WTC11 (cell line): ENCODE results near the gene GRIN2A. TPM values are rescaled to one million over a fixed set of nuclear protein-coding genes. Genes with fewer than 3 reads are reported as not detected.

Experiments
- ATAC-seq: fragments of 200-7000 bp; cut with Tn5 transposase; 2 replicates; pipeline ENCODE4 v1.10.0; 2021; ENCODE audit warnings: mild to moderate bottlenecking, moderate library complexity
- CTCF ChIA-PET: fragments of 300-600 bp; sonication (Branson Sonifier 250); formaldehyde crosslinking; loops from one replicate; lab custom pipeline; 2021; ENCODE audit warnings: antibody characterized with exemption; lab: Charles Lee
- POLR2A ChIA-PET: fragments of 350-600 bp; sonication (Branson Sonifier 250); formaldehyde crosslinking; loops from one replicate; lab custom pipeline; 2021; ENCODE audit warnings: antibody characterized with exemption; lab: Charles Lee
- DNase-seq: peaks from one replicate; pipeline ENCODE4 v3.0.0; 2021; ENCODE audit warnings: low spot score
- H3K27ac Mint-ChIP-seq: 2 replicates; pipeline ENCODE4 v1.8.0; 2021; ENCODE audit warnings: mixed read lengths
- H3K27me3 Mint-ChIP-seq: 2 replicates; pipeline ENCODE4 v1.8.0; 2021; ENCODE audit warnings: low read depth, mild to moderate bottlenecking, moderate library complexity, mixed read lengths
- H3K36me3 Mint-ChIP-seq: 2 replicates; pipeline ENCODE4 v1.8.0; 2021; ENCODE audit warnings: mixed read lengths
- H3K4me1 Mint-ChIP-seq: 2 replicates; pipeline ENCODE4 v1.8.0; 2022; ENCODE audit warnings: mixed read lengths
- H3K4me3 Mint-ChIP-seq: 2 replicates; pipeline ENCODE4 v1.8.0; 2021; ENCODE audit warnings: mild to moderate bottlenecking, moderate library complexity, mixed read lengths
- H3K9me3 Mint-ChIP-seq: 2 replicates; pipeline ENCODE4 v1.8.0; 2021; ENCODE audit warnings: mixed read lengths
- AFF4 ChIP-seq: sonication (generic); formaldehyde crosslinking; IDR thresholded peaks from 2 replicates; pipeline ENCODE4 v1.8.1; 2023; ENCODE audit warnings: mild to moderate bottlenecking, missing genetic modification reagents, borderline replicate concordance
- ATF6 ChIP-seq: sonication (generic); formaldehyde crosslinking; IDR thresholded peaks from 2 replicates; pipeline ENCODE4 v1.8.1; 2023; ENCODE audit warnings: mild to moderate bottlenecking, missing genetic modification reagents
- CBFB ChIP-seq: sonication (generic); formaldehyde crosslinking; IDR thresholded peaks from 2 replicates; pipeline ENCODE4 v1.8.1; 2022; ENCODE audit warnings: mild to moderate bottlenecking, low read depth, missing genetic modification reagents
- E2F5 ChIP-seq: sonication (generic); formaldehyde crosslinking; IDR thresholded peaks from 2 replicates; pipeline ENCODE4 v1.8.1; 2022; ENCODE audit warnings: mild to moderate bottlenecking, moderate library complexity, missing genetic modification reagents
- EMX1 ChIP-seq: fragments of 250-450 bp; sonication (Bioruptor Pico); IDR thresholded peaks from 2 replicates; pipeline ENCODE4 v1.8.0; 2021; ENCODE audit warnings: mild to moderate bottlenecking
- GABPB1 ChIP-seq: sonication (generic); formaldehyde crosslinking; IDR thresholded peaks from 2 replicates; pipeline ENCODE4 v1.8.1; 2023; ENCODE audit warnings: mild to moderate bottlenecking, missing genetic modification reagents
- NR2C2 ChIP-seq: sonication (generic); formaldehyde crosslinking; IDR thresholded peaks from 2 replicates; pipeline ENCODE4 v1.8.0; 2022; ENCODE audit warnings: mild to moderate bottlenecking, missing genetic modification reagents
- OVOL2 ChIP-seq: fragments of 250-450 bp; sonication (Bioruptor Pico); IDR thresholded peaks from 2 replicates; pipeline ENCODE4 v1.9.0; 2021; ENCODE audit warnings: mild to moderate bottlenecking, borderline replicate concordance
- PREB ChIP-seq: sonication (generic); formaldehyde crosslinking; IDR thresholded peaks from 2 replicates; pipeline ENCODE4 v1.8.1; 2022; ENCODE audit warnings: mild to moderate bottlenecking, missing genetic modification reagents, moderate library complexity, borderline replicate concordance
- RORB ChIP-seq: fragments of 250-450 bp; sonication (Bioruptor Pico); IDR thresholded peaks from 2 replicates; pipeline ENCODE4 v1.9.0; 2021; ENCODE audit warnings: mild to moderate bottlenecking
- SMAD3 ChIP-seq: sonication (generic); formaldehyde crosslinking; IDR thresholded peaks from 2 replicates; pipeline ENCODE4 v1.8.0; 2022; ENCODE audit warnings: missing genetic modification reagents, mild to moderate bottlenecking, borderline replicate concordance
- SMAD4 ChIP-seq: sonication (generic); formaldehyde crosslinking; IDR thresholded peaks from 2 replicates; pipeline ENCODE4 v1.8.0; 2022; ENCODE audit warnings: mild to moderate bottlenecking, missing genetic modification reagents
- ZNF219 ChIP-seq: sonication (generic); formaldehyde crosslinking; IDR thresholded peaks from 2 replicates; pipeline ENCODE4 v1.8.0; 2023; ENCODE audit warnings: missing genetic modification reagents, mild to moderate bottlenecking, borderline replicate concordance
- ZNF671 ChIP-seq: fragments of 250-450 bp; sonication (Bioruptor Pico); IDR thresholded peaks from 2 replicates; pipeline ENCODE4 v1.8.0; 2021; ENCODE audit warnings: mild to moderate bottlenecking
- total RNA-seq: library from RNA; stranded (reverse); gene quantifications from 3 replicates; pipeline ENCODE4 v1.2.3, GENCODE V29; 2021
- TF ChIP-seq, protein P1 (sequence below): fragments of 250-450 bp; sonication (Bioruptor Pico); IDR thresholded peaks from 2 replicates; pipeline ENCODE4 v1.9.0; 2021; ENCODE audit warnings: mild to moderate bottlenecking
- TF ChIP-seq, protein P2 (sequence below): sonication (generic); formaldehyde crosslinking; IDR thresholded peaks from 2 replicates; pipeline ENCODE4 v1.8.0; 2023; ENCODE audit warnings: missing genetic modification reagents
- TF ChIP-seq, protein P3 (sequence below): sonication (generic); formaldehyde crosslinking; IDR thresholded peaks from 2 replicates; pipeline ENCODE4 v1.8.1; 2023; ENCODE audit warnings: mild to moderate bottlenecking, missing genetic modification reagents, moderate library complexity
- TF ChIP-seq, protein P4 (sequence below): sonication (generic); formaldehyde crosslinking; IDR thresholded peaks from 2 replicates; pipeline ENCODE4 v1.8.0; 2023; ENCODE audit warnings: mild to moderate bottlenecking, missing genetic modification reagents

The GRIN2A gene
- total RNA-seq, 1 experiment from 2014 or later, result 3.5 TPM

- TF ChIP-seq ZNF671 (CRISPR knock-in tag), result no peak
- TF ChIP-seq GABPB1 (CRISPR knock-in tag), result no peak
- no peak for TF ChIP-seq ZNF219
Observed at GRCh38 chr16:10126686-10127085, 55.5 kb downstream of the GRIN2A start (continued).

GRCh38 chr16:10123141-10123540, 59.1 kb downstream of the GRIN2A start:
- no peak for ATAC-seq
- Mint-ChIP-seq H3K9me3 (peaks cover 10% of the 10 kb centered on the region; the same call in 1 of the 2 replicates), H3K36me3 (no peaks in the 10 kb centered on the region), H3K4me1 (peaks cover 28% of the 10 kb centered on the region), H3K27ac (no peak overlapping the region), H3K4me3 (no peak overlapping the region), H3K27me3 (no peaks in the 10 kb centered on the region)
- no peak for DNase-seq
- ChIA-PET POLR2A (no interaction called here), CTCF (interaction anchor here (0.5 to 2.1 kb wide), 8 partner anchors 14 to 1482 kb away, joined by 3 to 11 read pairs (median 4); no protein-coding TSS in a partner anchor)
- TF ChIP-seq, protein P1, sequence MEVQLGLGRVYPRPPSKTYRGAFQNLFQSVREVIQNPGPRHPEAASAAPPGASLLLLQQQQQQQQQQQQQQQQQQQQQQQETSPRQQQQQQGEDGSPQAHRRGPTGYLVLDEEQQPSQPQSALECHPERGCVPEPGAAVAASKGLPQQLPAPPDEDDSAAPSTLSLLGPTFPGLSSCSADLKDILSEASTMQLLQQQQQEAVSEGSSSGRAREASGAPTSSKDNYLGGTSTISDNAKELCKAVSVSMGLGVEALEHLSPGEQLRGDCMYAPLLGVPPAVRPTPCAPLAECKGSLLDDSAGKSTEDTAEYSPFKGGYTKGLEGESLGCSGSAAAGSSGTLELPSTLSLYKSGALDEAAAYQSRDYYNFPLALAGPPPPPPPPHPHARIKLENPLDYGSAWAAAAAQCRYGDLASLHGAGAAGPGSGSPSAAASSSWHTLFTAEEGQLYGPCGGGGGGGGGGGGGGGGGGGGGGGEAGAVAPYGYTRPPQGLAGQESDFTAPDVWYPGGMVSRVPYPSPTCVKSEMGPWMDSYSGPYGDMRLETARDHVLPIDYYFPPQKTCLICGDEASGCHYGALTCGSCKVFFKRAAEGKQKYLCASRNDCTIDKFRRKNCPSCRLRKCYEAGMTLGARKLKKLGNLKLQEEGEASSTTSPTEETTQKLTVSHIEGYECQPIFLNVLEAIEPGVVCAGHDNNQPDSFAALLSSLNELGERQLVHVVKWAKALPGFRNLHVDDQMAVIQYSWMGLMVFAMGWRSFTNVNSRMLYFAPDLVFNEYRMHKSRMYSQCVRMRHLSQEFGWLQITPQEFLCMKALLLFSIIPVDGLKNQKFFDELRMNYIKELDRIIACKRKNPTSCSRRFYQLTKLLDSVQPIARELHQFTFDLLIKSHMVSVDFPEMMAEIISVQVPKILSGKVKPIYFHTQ, result no peak
- TF ChIP-seq SMAD4, result no peak
- TF ChIP-seq OVOL2 (CRISPR knock-in tag), result no peak
- TF ChIP-seq ATF6 (CRISPR knock-in tag), result no peak
- TF ChIP-seq CBFB (CRISPR knock-in tag), result no peak

GRCh38 chr16:10122546-10122945, 59.7 kb downstream of the GRIN2A start:
- ChIA-PET POLR2A (no interaction called here), CTCF (interaction anchor here (0.8 to 2.1 kb wide), 8 partner anchors 14 to 867 kb away, joined by 3 to 11 read pairs (median 4); no protein-coding TSS in a partner anchor)
- peaks cover 10% of the 10 kb centered on the region; the same call in 1 of the 2 replicates for H3K9me3 Mint-ChIP-seq
- H3K27ac Mint-ChIP-seq, result no peak overlapping the region
- peaks cover 28% of the 10 kb centered on the region for H3K4me1 Mint-ChIP-seq
- ATAC-seq (no peak), DNase-seq (peak; percentile 20)
- no peak overlapping the region for H3K4me3 Mint-ChIP-seq
- TF ChIP-seq SMAD4, result no peak
- TF ChIP-seq RORB, result no peak
- no peak for TF ChIP-seq AFF4 (CRISPR knock-in tag)
- TF ChIP-seq, protein P2, sequence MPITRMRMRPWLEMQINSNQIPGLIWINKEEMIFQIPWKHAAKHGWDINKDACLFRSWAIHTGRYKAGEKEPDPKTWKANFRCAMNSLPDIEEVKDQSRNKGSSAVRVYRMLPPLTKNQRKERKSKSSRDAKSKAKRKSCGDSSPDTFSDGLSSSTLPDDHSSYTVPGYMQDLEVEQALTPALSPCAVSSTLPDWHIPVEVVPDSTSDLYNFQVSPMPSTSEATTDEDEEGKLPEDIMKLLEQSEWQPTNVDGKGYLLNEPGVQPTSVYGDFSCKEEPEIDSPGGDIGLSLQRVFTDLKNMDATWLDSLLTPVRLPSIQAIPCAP, result no peak
- TF ChIP-seq PREB (CRISPR knock-in tag), result no peak
- TF ChIP-seq EMX1 (CRISPR knock-in tag), result no peak
- TF ChIP-seq E2F5 (CRISPR knock-in tag), result no peak
- TF ChIP-seq, protein P3, sequence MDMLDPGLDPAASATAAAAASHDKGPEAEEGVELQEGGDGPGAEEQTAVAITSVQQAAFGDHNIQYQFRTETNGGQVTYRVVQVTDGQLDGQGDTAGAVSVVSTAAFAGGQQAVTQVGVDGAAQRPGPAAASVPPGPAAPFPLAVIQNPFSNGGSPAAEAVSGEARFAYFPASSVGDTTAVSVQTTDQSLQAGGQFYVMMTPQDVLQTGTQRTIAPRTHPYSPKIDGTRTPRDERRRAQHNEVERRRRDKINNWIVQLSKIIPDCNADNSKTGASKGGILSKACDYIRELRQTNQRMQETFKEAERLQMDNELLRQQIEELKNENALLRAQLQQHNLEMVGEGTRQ (CRISPR knock-in tag), result no peak
- TF ChIP-seq SMAD3 (CRISPR knock-in tag), result no peak
- TF ChIP-seq NR2C2 (CRISPR knock-in tag), result no peak
- TF ChIP-seq, protein P4, sequence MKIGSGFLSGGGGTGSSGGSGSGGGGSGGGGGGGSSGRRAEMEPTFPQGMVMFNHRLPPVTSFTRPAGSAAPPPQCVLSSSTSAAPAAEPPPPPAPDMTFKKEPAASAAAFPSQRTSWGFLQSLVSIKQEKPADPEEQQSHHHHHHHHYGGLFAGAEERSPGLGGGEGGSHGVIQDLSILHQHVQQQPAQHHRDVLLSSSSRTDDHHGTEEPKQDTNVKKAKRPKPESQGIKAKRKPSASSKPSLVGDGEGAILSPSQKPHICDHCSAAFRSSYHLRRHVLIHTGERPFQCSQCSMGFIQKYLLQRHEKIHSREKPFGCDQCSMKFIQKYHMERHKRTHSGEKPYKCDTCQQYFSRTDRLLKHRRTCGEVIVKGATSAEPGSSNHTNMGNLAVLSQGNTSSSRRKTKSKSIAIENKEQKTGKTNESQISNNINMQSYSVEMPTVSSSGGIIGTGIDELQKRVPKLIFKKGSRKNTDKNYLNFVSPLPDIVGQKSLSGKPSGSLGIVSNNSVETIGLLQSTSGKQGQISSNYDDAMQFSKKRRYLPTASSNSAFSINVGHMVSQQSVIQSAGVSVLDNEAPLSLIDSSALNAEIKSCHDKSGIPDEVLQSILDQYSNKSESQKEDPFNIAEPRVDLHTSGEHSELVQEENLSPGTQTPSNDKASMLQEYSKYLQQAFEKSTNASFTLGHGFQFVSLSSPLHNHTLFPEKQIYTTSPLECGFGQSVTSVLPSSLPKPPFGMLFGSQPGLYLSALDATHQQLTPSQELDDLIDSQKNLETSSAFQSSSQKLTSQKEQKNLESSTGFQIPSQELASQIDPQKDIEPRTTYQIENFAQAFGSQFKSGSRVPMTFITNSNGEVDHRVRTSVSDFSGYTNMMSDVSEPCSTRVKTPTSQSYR (CRISPR knock-in tag), result no peak
- TF ChIP-seq, all 79 proteins: peak for 0
- Mint-ChIP-seq H3K27me3 (no peaks in the 10 kb centered on the region), H3K36me3 (no peaks in the 10 kb centered on the region)
